HepG2 (cell line): ENCODE measurements around the gene HTR3C. TPM values are rescaled to one million over a fixed set of nuclear protein-coding genes. Genes with fewer than 3 reads are reported as not detected.

Experiments used
- ATAC-seq: fragments of 200-7000 bp; cut with Tn5 transposase; 3 replicates; pipeline ENCODE4 v1.9.1; 2020; ENCODE audit warnings: mild to moderate bottlenecking, moderate library complexity
- BruUV-seq: library from RNA; stranded (reverse); fragments of 400-500 nt; replicated peaks from 2 replicates; lab custom pipeline; 2021; lab: Mats Ljungman, UMichigan
- CTCF ChIA-PET: fragments of 300-600 bp; formaldehyde crosslinking; extraction: SDS; loops from one replicate; lab custom pipeline; 2021; ENCODE audit warnings: low total read pairs, inconsistent platforms, low intra/inter-chr PET ratio; lab: Yijun Ruan, JAX
- POLR2A ChIA-PET: fragments of 350-600 bp; sonication (Branson Sonifier 250); formaldehyde crosslinking; loops from one replicate; lab custom pipeline; 2020; ENCODE audit warnings: antibody characterized with exemption, inconsistent platforms; lab: Yijun Ruan, JAX
- DNase-seq: peaks from one replicate; pipeline ENCODE4 v3.0.0-alpha.2; 2015; ENCODE audit warnings: low spot score
- FAIRE-seq: peaks from 3 replicates; lab custom pipeline; 2011; peaks lifted over from hg19 to GRCh38; lab: Jason Lieb, UNC
- H2AFZ ChIP-seq: one replicate; pipeline ENCODE4 v1.6.1; 2011; ENCODE audit warnings: low read length, inconsistent platforms
- H3K27ac ChIP-seq: fragments of 300-600 bp; 3 replicates; pipeline ENCODE4 v1.8.0; 2011; ENCODE audit warnings: mixed run types, mild to moderate bottlenecking, mixed read lengths, low read length, inconsistent platforms; ENCODE audit not compliant: insufficient read depth; ENCODE audit errors: extremely low read length
- H3K27me3 ChIP-seq, 2 experiments: fragments of 200-600 bp in 1 of 2; 2 replicates in 1 of 2; 3 replicates in 1 of 2; pipeline versions ENCODE4 v1.6.0 to v1.8.0; 2011; ENCODE audit warnings: low read length in 2 of 2, mild to moderate bottlenecking in 2 of 2, moderate library complexity in 2 of 2, inconsistent platforms in 1 of 2; ENCODE audit not compliant: insufficient read depth in 2 of 2, control insufficient read depth in 1 of 2
- H3K36me3 ChIP-seq, 2 experiments: fragments of 200-600 bp in 1 of 2; replicated peaks in 1 of 2; 2 replicates in 1 of 2; 3 replicates in 1 of 2; pipeline versions ENCODE4 v1.5.1 to v1.8.0; 2011; ENCODE audit warnings: low read length in 2 of 2, inconsistent platforms in 1 of 2; ENCODE audit not compliant: insufficient read depth in 2 of 2, control insufficient read depth in 1 of 2
- H3K4me1 ChIP-seq: 2 replicates; pipeline ENCODE4 v1.5.1; 2012; ENCODE audit warnings: low read length, inconsistent platforms; ENCODE audit not compliant: insufficient read depth
- H3K4me2 ChIP-seq: 2 replicates; pipeline ENCODE4 v1.6.0; 2011; ENCODE audit warnings: low read depth, low read length, inconsistent platforms
- H3K4me3 ChIP-seq, 3 experiments: fragments of 200-600 bp in 1 of 3; sonication (generic), shearing (Covaris generic) in 1 of 3; replicated peaks in 1 of 3; 2 replicates each; pipeline ENCODE4 v1.5.1; 2011 to 2016; ENCODE audit warnings: low read length in 3 of 3, inconsistent platforms in 2 of 3, low read depth in 2 of 3, mild to moderate bottlenecking in 2 of 3, control low read depth in 1 of 3, mixed read lengths in 1 of 3; ENCODE audit not compliant: insufficient read depth in 1 of 3
- H3K79me2 ChIP-seq: one replicate; pipeline ENCODE4 v1.6.1; 2011; ENCODE audit warnings: low read length, inconsistent platforms; ENCODE audit not compliant: insufficient read depth
- H3K9ac ChIP-seq: 2 replicates; pipeline ENCODE4 v1.6.0; 2011; ENCODE audit warnings: mild to moderate bottlenecking, low read depth, low read length, inconsistent platforms; ENCODE audit not compliant: insufficient read depth
- H3K9me3 ChIP-seq: 2 replicates; pipeline ENCODE4 v1.5.1; 2012; ENCODE audit warnings: mild to moderate bottlenecking, low read length
- H4K20me1 ChIP-seq: 2 replicates; pipeline ENCODE4 v1.6.0; 2011; ENCODE audit warnings: inconsistent platforms, mild to moderate bottlenecking, low read length, moderate library complexity; ENCODE audit not compliant: insufficient read depth
- ELF4 ChIP-seq: sonication (generic); formaldehyde crosslinking; IDR thresholded peaks from 2 replicates; pipeline ENCODE4 v1.5.0; 2020; ENCODE audit warnings: missing genetic modification reagents, mild to moderate bottlenecking, moderate library complexity, borderline replicate concordance
- ELK4 ChIP-seq: sonication (generic); formaldehyde crosslinking; IDR thresholded peaks from 2 replicates; pipeline ENCODE4 v1.9.0; 2021; ENCODE audit warnings: missing genetic modification reagents, borderline replicate concordance
- HMG20A ChIP-seq: IDR thresholded peaks from 2 replicates; pipeline ENCODE4 v1.6.1; 2016; ENCODE audit warnings: borderline replicate concordance
- HNRNPLL ChIP-seq: fragments of 200-400 bp; formaldehyde crosslinking; IDR thresholded peaks from 2 replicates; pipeline ENCODE4 v1.6.1; 2017; ENCODE audit warnings: mild to moderate bottlenecking, low read depth, low read length; ENCODE audit not compliant: poor library complexity, severe bottlenecking
- NFIB ChIP-seq: sonication (generic); formaldehyde crosslinking; IDR thresholded peaks from 2 replicates; pipeline ENCODE4 v1.9.0; 2021; ENCODE audit warnings: missing genetic modification reagents, mild to moderate bottlenecking, borderline replicate concordance
- RBAK ChIP-seq: sonication (generic); formaldehyde crosslinking; IDR thresholded peaks from 2 replicates; pipeline ENCODE4 v1.5.1; 2020; ENCODE audit warnings: mild to moderate bottlenecking, missing genetic modification reagents
- RNF2 ChIP-seq: fragments of 450-650 bp; conservative IDR thresholded peaks from 2 replicates; pipeline ENCODE4 v1.6.1; 2016; ENCODE audit warnings: low read depth
- SETDB1 ChIP-seq: sonication (generic); formaldehyde crosslinking; IDR thresholded peaks from 2 replicates; pipeline ENCODE4 v1.5.1; 2020; ENCODE audit warnings: missing genetic modification reagents, mild to moderate bottlenecking, borderline replicate concordance
- TCF7L2 ChIP-seq: IDR thresholded peaks from 2 replicates; pipeline ENCODE4 v1.6.1; 2011; ENCODE audit warnings: mild to moderate bottlenecking, low read depth, low read length, moderate library complexity
- THAP7 ChIP-seq: sonication (generic); formaldehyde crosslinking; IDR thresholded peaks from 2 replicates; pipeline ENCODE4 v1.8.1; 2023; ENCODE audit warnings: mild to moderate bottlenecking, missing genetic modification reagents
- TOE1 ChIP-seq: sonication (generic); formaldehyde crosslinking; IDR thresholded peaks from 2 replicates; pipeline ENCODE4 v1.4.0; 2020; ENCODE audit warnings: mild to moderate bottlenecking, missing genetic modification reagents
- ZBTB42 ChIP-seq: sonication (generic); formaldehyde crosslinking; IDR thresholded peaks from 2 replicates; pipeline ENCODE4 v1.5.0; 2020; ENCODE audit warnings: mild to moderate bottlenecking, missing genetic modification reagents
- ZNF556 ChIP-seq: sonication (generic); formaldehyde crosslinking; IDR thresholded peaks from 2 replicates; pipeline ENCODE4 v1.4.0; 2020; ENCODE audit warnings: mild to moderate bottlenecking, missing genetic modification reagents, borderline replicate concordance
- ZNF557 ChIP-seq: sonication (generic); formaldehyde crosslinking; IDR thresholded peaks from 2 replicates; pipeline ENCODE4 v1.4.0; 2020; ENCODE audit warnings: missing genetic modification reagents
- ZNF749 ChIP-seq: sonication (generic); formaldehyde crosslinking; IDR thresholded peaks from 2 replicates; pipeline ENCODE4 v1.8.0; 2022; ENCODE audit warnings: mild to moderate bottlenecking, missing genetic modification reagents, moderate library complexity, borderline replicate concordance
- ZNF773 ChIP-seq: sonication (generic); formaldehyde crosslinking; IDR thresholded peaks from 2 replicates; pipeline ENCODE4 v1.4.0; 2020; ENCODE audit warnings: missing genetic modification reagents, borderline replicate concordance
- ZSCAN9 ChIP-seq: IDR thresholded peaks from 2 replicates; pipeline ENCODE4 v1.6.1; 2016; ENCODE audit warnings: borderline replicate concordance
- WGBS: methylation state at CpG from one replicate; pipeline ENCODE4 v1.1.6; 2017; ENCODE audit warnings: low lambda C conversion rate; 5-methylcytosine and 5-hydroxymethylcytosine counted together
- in situ Hi-C: cut with HindIII; loops from 2 replicates; pipeline ENCODE4 v1.10.0; 2017; ENCODE audit warnings: low pct_unique_long_range_greater_than_20kb; ENCODE audit not compliant: extremely low pct_ligation_motif_present
- intact Hi-C: fragments of 100-400 bp; cut with micrococcal nuclease; formaldehyde crosslinking; loops from one replicate; pipeline ENCODE4 v1.10.0; 2022; ENCODE audit not compliant: unreplicated experiment
- polyA plus RNA-seq, 8 experiments: library from polyadenylated mRNA; depleted of rRNA in 3 of 8; stranded (reverse) in 7 of 8; unstranded in 1 of 8; fragments of >200 nt; fragmentation: Illumina TruSeq in 4 of 8; extraction: Trizol in 4 of 8; gene quantifications; 2 replicates each; pipeline versions ENCODE4 v1.2.1 to v1.2.3, GENCODE V29; 2011 to 2016; ENCODE audit warnings: low read depth in 4 of 8, missing spikeins in 1 of 8, mixed read lengths in 1 of 8; ENCODE audit not compliant: insufficient read depth in 1 of 8
- total RNA-seq, 5 experiments: library from RNA; depleted of rRNA; stranded (reverse); fragments of >200 nt; fragmentation: Illumina TruSeq; extraction: Trizol; gene quantifications; 2 replicates each; pipeline ENCODE4 v1.2.3, GENCODE V29; 2016; ENCODE audit warnings: low read depth in 1 of 5
- TF ChIP-seq, protein P1 (sequence below): sonication (generic); formaldehyde crosslinking; IDR thresholded peaks from 2 replicates; pipeline ENCODE4 v1.4.0; 2020; ENCODE audit warnings: missing genetic modification reagents

HTR3C gene
- total and polyA plus RNA-seq, 2 of the 13 experiments (the other 11 are each of a cell fraction or from before 2014, with no cell fraction given), result not detected

- peak within 1 kb of the TSS; percentile 73 to 97 (median 79) for H3K4me3 ChIP-seq
- ATAC-seq, result peak; percentile 99
- no peaks in the 10 kb centered on the region; a peak in 1 of 5 replicates for H3K36me3 ChIP-seq
- H3K9ac ChIP-seq, result peak within 1 kb of the TSS; percentile 54
- BruUV-seq, result no TSS peak
- intact Hi-C loops (loop anchor here (1.0 to 10.0 kb wide), 4 partner anchors 29 to 227 kb away; partner anchors contain the start of genes ALG3 and EEF1AKMT4), in situ Hi-C loops (loop anchor here (5.0 kb wide), 1 partner anchor 121 kb away; no protein-coding TSS in a partner anchor)
- peak; percentile 85 for DNase-seq
- peak within 1 kb of the TSS; percentile 30 for H3K27ac ChIP-seq
- peak; percentile 62 for FAIRE-seq
- 2% methylated on average over 11 of the region's 55 CpGs for WGBS
- POLR2A ChIA-PET, result interaction anchor here (0.7 to 1.5 kb wide), 10 partner anchors 30 to 138 kb away, joined by 3 to 7 read pairs (median 4); partner anchors contain the start of gene EIF2B5
- peaks cover 32% of the 10 kb centered on the region for H3K4me1 ChIP-seq
- H3K4me2 ChIP-seq, result peak within 1 kb of the TSS; percentile 81
- H3K79me2 ChIP-seq, result no peaks in the 10 kb centered on the region
- CTCF ChIA-PET, result interaction anchor here (2.5 kb wide), 1 partner anchor 122 kb away, joined by 17 read pairs; no protein-coding TSS in a partner anchor
- no peaks in the 10 kb centered on the region for H3K9me3 ChIP-seq
- no peaks in the 10 kb centered on the region for H4K20me1 ChIP-seq
- peak within 1 kb of the TSS; percentile 91 for H2AFZ ChIP-seq
- H3K27me3 ChIP-seq, result no peaks in the 10 kb centered on the region
- no peak for TF ChIP-seq TCF7L2
- no peak for TF ChIP-seq NFIB (CRISPR knock-in tag)
- no peak for TF ChIP-seq ZBTB42
- TF ChIP-seq ZNF773 (CRISPR knock-in tag), result 0 out of 2 replicates have a peak, but pooled peaks have one; percentile 1
- no peak for TF ChIP-seq ZNF557 (CRISPR knock-in tag)
- TF ChIP-seq TOE1, result peak; percentile 45; the same call in 1 of the 2 replicates
- TF ChIP-seq, protein P1, sequence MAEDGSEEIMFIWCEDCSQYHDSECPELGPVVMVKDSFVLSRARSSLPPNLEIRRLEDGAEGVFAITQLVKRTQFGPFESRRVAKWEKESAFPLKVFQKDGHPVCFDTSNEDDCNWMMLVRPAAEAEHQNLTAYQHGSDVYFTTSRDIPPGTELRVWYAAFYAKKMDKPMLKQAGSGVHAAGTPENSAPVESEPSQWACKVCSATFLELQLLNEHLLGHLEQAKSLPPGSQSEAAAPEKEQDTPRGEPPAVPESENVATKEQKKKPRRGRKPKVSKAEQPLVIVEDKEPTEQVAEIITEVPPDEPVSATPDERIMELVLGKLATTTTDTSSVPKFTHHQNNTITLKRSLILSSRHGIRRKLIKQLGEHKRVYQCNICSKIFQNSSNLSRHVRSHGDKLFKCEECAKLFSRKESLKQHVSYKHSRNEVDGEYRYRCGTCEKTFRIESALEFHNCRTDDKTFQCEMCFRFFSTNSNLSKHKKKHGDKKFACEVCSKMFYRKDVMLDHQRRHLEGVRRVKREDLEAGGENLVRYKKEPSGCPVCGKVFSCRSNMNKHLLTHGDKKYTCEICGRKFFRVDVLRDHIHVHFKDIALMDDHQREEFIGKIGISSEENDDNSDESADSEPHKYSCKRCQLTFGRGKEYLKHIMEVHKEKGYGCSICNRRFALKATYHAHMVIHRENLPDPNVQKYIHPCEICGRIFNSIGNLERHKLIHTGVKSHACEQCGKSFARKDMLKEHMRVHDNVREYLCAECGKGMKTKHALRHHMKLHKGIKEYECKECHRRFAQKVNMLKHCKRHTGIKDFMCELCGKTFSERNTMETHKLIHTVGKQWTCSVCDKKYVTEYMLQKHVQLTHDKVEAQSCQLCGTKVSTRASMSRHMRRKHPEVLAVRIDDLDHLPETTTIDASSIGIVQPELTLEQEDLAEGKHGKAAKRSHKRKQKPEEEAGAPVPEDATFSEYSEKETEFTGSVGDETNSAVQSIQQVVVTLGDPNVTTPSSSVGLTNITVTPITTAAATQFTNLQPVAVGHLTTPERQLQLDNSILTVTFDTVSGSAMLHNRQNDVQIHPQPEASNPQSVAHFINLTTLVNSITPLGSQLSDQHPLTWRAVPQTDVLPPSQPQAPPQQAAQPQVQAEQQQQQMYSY, result no peak
- TF ChIP-seq ZSCAN9 (CRISPR knock-in tag), result peak; percentile 60; the same call in 1 of the 2 replicates
- no peak for TF ChIP-seq RBAK (CRISPR knock-in tag)
- TF ChIP-seq THAP7 (CRISPR knock-in tag), result no peak
- peak; percentile 69 for TF ChIP-seq HNRNPLL
- no peak for TF ChIP-seq ELF4 (CRISPR knock-in tag)
- 0 out of 2 replicates have a peak, but pooled peaks have one; percentile 9 for TF ChIP-seq ZNF556 (CRISPR knock-in tag)
- no peak for TF ChIP-seq ELK4 (CRISPR knock-in tag)
- TF ChIP-seq RNF2, result peak; percentile 56; the same call in 1 of the 2 replicates
- TF ChIP-seq HMG20A, result no peak
- no peak; the same call in 1 of the 2 replicates for TF ChIP-seq ZNF749 (CRISPR knock-in tag)
- no peak for TF ChIP-seq SETDB1
Observed at GRCh38 chr3:184017672-184018423, 35.0 kb upstream of the HTR3C start, which contains the start of gene ABCC5. Gene ABCC5 (minus strand): TSS chr3:184017884. CDS start chr3:184014392, 3,492 bp downstream.
